SH-SY5Y (cell line): ENCODE measurements around the gene SP9.

ENCODE experiments used
- GATA2 ChIP-seq: IDR thresholded peaks from 2 replicates; pipeline ENCODE4 v1.6.1; 2011; ENCODE audit warnings: mild to moderate bottlenecking, low read depth, low read length
- GATA3 ChIP-seq: IDR thresholded peaks from 2 replicates; pipeline ENCODE4 v1.6.1; 2011; ENCODE audit warnings: low read depth, mild to moderate bottlenecking, low read length, moderate library complexity

GRCh38 chr2:174328961-174329715, 5.6 kb upstream of the SP9 start:
- TF ChIP-seq GATA2 (no peak), GATA3 (no peak)
